Bone marrow (tissue), 2 donors: ENCODE results near the gene ATP9B.
A peak's percentile ranks its signal among the peaks of the same experiment; 100 is the strongest.

Experiments
- DNase-seq, 2 donors: peaks; one replicate each; lab custom pipeline; 2025; lab: John Stamatoyannopoulos, UW

ATP9B gene

DNA sequence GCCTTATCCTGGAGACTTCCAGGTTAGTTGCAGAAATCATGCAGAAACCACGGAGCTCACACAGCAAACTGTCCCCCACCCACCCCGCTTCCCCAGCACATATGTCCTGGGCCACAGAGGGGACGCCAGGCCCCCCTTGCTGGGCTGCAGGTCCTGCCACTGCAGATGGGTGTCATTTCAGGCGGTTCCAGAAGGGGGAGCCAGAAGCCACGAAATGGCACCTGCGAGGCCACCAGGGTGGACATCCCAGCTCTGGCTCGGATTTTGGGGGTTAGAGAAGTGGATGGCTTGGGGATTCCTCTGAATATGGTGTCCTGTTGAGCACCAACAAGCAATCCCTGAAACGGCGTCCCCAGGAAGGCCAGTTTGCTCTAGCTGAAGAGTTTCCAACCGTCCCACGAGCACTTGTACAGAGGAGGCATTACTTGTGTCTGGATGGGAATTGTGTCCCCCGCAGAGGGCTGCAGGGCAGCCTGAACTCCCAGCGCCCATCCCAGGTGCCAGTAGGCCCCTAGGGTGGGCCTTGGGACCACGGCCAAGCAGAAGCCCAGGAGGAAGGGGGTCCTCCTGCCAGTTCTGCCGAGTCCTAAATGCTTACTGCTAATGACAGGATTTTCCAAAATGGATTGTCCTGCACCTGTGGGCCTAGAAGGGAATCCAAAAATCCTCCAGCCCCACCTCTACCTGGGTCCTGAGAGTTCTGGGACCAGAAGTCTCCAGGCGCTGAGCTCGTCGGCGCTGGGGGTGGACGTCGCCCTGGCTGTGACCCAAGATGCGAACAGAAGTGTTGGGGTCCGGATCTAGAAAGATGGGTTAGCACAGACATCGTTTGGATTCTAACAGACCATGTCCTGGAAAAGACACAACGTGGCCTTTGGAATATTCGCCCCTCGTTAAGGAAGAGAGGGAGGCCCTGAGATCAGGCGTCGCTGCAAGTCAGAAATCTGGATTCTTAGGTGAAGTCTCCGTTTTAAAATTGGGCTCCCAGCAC is 311.9 kb downstream of the ATP9B start:
- peak in 1 of 2 donors; percentile 43 for DNase-seq

DNA sequence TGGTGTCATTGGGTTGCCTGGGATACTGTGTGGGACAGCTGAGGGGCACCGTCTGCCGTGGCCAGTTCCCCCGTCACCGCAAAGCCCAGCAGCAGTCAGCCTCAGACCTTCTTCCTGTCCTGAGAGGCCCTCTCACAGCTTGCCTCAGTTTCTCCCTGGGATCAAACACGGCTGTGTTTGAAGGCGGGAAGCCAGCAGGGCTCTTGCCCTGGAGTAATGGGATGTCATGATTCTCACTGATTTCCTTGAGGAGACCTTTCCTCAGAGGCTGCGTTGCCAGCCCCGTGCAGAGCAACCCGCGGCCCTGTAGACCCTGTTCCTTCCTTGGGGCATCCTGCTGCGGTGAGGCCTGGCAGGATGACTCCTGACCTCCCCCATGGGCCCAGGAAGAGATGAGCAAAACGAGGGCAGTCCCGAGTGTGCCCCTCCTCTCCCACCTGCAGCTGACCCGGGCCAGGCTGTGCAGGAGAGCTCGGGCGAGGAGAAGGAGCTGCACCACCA is 312.7 kb downstream of the ATP9B start:
- no peak for DNase-seq

DNA sequence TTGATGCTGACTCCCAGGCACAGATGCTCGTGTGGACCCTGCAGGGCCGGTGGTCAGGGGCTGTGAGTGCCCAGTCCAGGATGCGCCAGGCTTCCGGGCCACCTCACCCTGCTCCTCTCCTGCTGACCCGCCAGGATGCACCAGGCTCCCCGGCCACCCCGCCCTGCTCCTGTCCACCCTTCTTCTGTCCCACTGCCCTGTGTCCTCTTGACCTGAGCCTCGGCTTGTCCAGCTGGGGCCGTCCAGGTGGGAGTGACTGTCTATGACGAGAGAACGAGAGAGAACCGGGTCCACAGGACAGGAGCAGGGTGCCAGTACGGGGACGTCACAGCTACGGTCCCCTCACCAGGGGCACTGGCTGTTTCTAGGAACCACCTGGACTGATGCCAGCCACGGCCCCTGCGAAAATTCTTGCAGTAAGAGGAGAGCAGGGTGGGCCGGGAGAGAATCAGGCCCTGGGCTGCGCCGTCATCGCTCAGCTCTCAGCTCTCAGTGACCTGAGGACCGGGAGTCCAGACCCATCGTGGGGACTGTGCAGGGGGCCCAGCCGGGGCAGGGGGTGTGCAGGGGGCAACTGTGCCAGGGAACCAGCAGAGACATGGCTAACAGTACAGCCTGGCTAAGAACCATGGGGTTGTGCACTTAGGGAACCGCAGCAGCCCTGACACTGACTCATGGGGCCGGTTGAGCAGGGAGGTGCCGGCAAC is 313.6 kb downstream of the ATP9B start:
- no peak for DNase-seq

DNA sequence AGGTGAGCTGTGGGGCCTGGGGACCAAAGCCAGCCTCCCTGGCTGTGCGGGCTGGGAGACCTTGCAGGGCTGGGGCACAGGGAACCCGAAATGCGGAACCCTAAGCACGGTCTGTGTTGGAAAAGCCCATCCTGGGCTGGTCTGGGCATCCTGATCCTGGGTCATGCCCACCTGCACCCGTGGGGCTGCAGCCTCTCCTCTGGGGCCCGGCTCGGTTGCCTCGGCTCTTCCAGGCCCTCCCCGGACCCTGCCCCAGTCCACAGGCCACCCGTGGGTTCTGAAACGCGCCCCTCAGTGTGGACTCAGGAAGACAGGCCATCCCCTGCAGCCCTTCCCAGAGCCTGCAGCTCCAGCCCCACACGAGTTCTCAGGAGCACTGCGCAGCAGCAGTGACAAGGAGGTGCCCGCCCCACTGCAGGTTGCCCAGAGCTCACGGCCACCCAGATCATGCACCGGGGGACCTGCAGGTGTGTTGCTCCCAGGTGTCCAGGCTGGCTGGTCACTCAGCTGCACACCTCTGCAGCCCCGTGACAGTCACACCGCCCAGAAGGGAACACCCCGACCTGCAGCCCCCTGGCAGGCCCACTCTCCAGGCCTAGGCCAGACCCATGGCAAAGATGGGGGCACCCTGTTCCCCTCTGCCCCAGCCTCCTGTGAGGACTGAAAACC is 314.3 kb downstream of the ATP9B start:
- DNase-seq: no peak

DNA sequence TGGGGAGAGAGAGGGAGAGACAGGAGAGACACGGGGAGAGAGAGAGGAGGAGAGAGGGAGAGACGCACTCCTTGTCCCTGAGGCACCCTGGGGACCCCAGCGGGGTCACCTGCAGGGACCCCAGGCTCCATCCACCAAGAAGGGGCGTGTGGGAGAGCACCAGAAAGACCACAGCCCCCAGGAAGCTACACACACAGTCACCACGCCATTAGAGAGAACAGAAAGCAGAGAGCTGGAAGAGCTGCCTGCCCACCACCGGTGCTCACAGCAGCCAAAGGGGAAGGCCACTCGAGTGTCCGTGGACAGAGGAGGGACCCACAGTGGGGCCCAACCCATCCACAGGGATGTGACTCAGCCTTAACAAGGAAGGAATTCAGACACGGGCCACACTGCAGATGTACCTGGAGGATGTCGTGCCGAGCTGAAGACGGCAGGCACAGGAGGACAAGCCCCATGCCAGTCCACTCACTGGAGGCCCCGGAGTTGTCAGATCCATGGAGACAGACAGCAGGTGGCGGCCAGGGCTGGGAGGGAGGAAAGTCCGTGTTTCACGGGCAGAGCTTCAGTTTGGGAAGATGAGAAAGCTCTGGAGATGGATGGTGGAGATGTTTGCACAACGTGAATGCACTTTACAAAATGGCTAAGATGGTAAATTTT is 315.1 kb downstream of the ATP9B start:
- DNase-seq: no peak

DNA sequence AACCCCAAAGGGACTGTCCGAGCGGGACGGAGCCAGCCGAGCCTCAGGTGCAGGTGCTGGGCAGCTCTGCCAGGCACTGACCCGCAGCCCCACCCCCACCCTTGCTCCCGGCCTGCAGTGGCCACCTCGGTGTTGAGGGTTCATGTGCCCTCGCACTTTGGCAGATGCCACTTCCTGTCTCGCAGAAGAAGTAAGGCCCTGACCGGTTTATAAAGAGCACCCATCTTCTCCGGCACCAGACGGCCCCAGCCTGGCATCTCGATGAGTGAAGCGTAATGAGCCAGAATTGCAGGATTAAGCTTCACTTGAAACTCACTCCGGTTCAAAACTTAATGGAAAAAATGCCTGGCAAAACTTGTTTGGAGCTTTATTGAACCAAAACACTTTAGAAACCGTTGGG is 315.6 kb downstream of the ATP9B start:
- DNase-seq: no peak

DNA sequence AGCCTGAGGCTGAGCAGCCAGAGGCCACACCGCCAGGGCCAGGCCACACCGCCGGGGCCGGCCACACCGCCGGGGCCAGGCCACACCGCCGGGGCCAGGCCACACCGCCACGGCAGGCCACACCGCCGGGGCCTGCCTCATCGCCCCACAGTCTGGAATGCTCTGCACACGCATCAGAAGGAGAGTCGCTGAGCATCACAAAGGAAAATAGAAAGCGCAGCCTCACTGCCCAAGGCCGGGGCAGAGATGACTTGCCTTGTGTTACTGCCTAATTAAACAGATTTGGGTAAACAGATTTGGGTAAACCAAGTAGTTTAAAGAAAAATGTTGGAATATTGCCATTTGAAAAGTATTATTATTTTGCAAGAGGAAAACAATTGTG is 316.1 kb downstream of the ATP9B start:
- no peak for DNase-seq

DNA sequence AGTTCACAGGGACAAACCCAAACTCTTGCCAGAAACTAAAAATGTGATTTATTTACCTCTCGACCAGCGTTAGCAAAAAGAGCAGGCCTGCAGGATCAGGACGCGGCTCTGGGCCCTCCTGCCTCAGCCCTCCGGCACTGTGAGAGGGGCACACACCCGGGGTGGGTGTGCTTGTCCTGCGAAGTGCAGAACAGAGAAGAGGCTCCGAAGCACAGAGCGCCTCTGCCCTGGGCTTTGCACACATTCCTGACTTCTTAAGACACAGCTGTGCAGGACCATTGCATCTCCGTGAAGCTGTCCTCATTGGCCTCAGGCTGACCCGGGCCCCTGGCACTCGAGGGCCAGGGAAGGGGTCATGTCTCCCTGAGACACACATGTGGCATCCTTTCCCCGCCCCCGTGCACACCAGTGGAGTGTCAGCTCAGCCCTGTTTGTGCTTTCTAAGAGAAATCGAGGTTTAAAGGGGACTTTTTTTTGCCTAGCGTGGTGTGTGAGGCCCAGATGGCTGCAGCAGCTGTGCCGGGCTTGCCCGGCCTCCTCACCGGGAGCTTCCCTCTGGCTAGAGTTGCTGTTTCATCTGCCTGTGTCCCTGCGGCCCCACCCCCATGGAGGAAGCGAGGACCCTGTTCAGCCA is 316.6 kb downstream of the ATP9B start:
- DNase-seq: no peak

DNA sequence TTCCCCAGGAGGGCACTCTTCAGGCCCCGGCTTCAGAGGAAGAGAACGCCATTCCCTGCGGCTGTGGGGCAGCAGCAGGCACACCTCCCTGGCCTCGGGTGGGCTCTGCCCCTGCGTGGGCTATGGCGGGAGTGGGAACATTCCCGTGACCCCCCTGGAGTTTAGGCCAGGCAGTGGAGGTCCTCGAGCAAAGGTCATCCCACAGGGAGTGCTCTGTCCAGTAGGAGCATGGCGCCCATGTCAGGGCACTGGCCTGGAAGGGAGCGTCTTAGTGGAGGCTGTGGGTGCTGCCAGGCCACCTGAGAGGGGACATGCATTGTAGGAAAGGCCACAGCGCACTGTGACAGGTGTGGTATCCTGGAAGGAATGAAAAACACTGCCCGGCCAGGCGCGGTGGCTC is 317.4 kb downstream of the ATP9B start:
- DNase-seq: no peak

DNA sequence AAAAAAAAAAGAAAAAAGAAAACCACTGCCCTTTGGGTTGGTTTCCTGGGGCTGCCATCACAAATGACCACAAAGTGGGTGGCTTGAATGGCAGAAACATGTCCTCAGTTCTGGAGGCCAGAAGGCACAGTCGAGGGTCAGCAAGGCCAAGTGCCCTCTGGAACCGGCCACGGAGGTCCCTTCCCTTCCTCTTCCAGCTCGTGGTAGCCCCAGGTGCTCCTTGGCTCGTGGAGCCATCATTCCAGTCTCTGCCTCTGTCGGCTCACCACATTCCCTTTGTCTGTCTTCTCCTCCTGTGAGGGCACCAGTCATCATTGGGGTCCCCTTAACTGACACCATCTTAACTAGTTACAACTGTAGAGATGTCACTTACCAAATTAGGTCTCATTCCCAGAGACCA is 318.0 kb downstream of the ATP9B start:
- no peak for DNase-seq

DNA sequence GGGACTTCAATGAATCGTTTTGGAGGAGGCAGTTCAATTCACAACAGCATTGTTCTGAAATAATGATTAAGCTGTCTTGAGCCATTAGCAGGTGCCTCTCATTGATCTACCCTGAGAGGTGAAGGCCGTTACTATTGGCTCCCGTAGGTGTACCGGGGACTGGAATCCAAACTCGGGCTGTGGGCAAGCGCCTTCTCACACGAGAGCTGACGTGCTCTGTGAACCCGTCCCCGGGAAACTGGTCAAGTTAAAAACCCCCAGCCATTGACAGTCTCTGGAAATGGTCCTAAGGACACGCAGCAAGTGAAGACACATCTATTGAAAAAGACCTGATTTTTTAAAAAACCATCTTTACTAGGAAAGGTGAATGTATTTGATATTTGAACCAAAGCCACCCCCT is 318.4 kb downstream of the ATP9B start:
- no peak for DNase-seq

DNA sequence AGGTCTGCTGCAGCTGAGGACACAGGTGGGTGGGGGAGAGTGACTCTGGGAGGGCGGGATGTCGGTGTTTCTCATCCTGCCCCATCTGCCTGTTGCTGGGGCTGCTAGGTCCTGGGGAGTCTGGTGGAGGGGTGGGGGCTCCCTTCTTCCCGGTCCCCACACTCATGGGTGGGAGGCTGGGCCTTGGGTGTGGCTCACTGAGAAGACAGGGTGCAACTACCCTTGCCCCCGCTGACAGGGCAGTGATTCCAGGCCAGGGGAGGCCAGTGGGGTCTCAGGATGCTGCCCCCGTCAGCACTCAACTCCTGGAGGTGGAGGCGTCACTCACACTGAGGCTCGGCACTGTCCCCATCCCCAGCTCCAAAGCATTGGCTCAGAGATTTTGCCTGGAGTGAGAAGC is 318.8 kb downstream of the ATP9B start:
- no peak for DNase-seq

DNA sequence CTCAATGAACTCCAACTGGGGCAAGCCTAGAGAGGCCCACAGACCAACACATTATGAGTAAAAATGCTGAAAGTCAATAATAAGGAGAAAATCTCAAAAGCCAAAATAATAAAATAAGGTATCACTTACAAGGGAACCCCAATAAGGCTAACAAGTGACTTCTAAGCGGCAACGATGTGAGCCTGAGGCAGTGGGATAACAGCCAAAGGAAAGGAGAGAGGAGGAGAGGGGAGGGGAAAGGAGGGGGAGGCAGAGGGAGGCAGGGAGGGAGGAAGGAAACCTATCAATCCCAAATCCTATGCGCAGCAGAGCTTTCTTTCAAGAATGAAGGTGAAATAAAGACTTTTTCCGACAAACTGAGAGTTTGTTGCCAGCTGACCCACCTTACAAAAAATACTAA is 320.5 kb downstream of the ATP9B start:
- DNase-seq: no peak

DNA sequence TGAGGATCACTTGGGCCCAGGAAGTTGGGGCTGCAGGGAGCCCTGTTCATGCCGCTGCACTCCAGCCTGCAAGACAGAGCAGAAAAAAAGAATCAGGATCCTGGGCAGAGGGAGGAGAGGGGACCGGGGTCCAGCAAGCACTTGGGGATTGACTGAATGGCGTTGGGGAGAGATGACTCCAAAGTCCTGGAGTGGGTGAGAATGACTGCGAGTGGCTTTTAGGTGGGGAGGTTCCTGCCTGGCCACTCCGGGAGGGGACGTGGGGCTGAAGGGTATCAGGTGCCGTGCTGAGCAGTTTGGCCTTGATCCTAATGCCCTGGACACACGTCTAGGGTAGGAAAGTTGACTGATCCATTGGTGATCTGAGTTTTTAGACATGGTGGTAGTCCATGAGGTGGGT is 323.0 kb downstream of the ATP9B start:
- no peak for DNase-seq

DNA sequence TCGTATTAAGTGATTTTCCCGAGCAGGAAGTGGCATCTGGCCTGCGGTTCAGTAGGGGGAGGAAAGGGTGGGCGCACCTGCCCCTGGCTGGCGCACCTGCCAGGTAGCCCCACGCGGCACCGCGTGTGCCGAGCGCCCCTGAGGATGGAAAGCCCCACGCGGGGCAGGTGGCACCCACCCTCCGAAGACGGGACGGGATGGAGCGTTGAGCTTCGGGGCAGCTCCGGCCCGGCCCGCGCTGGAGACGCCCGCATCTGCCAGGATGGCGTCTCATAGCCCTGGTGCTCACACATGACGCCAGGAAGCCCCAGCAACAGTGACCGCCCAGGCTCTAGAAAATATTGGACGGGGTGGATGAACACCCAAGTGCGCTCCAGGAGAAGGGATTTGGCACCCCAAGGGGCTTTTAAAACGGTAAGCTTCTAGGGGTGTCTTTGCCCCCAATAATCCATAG is 324.0 kb downstream of the ATP9B start:
- no peak for DNase-seq

DNA sequence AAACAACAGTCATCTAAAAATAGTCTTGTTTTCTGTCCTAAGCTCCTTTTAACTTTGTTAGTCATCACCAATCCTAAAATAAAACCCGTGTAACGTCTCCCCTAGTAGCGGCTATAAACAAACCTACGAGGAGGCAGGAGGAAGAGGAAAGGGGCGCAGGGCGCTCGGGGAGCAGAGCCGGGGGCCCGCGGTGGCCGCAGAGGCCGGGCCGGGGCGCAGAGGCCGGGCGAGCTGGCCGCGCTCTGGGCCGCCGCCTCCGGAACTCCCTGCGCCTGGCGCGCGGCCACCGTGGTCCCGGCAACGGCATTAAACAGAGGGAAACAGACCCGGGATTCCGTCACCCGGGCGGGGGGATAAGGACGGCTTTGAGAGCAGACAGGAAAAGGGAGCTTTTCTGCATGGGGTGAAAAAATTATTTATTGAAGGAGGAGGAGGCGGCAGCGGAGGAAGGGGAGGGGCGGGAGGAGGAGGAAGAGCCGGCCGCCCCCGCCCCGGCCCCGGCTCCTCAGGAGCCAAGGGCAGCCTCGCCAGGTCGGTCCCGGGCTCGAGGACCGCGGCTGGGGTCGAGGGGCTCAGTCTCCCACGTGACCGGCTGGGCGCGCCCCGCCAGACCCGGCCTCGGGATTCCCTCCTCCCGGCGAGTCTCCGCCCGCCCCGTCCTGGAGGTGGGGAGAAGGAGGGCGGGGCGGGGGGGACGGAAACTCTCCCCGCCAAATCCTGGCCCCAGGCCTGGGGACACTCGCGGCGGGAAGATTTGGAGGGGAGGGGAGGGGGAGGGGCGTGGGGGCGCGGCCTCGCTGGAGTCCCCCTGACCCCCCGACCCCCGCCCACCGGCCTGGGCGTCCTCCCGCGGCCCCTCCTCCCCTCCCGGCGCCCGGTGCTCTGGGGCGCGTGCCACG is 324.7 kb downstream of the ATP9B start:
- peak; percentile 39 to 83 for DNase-seq

DNA sequence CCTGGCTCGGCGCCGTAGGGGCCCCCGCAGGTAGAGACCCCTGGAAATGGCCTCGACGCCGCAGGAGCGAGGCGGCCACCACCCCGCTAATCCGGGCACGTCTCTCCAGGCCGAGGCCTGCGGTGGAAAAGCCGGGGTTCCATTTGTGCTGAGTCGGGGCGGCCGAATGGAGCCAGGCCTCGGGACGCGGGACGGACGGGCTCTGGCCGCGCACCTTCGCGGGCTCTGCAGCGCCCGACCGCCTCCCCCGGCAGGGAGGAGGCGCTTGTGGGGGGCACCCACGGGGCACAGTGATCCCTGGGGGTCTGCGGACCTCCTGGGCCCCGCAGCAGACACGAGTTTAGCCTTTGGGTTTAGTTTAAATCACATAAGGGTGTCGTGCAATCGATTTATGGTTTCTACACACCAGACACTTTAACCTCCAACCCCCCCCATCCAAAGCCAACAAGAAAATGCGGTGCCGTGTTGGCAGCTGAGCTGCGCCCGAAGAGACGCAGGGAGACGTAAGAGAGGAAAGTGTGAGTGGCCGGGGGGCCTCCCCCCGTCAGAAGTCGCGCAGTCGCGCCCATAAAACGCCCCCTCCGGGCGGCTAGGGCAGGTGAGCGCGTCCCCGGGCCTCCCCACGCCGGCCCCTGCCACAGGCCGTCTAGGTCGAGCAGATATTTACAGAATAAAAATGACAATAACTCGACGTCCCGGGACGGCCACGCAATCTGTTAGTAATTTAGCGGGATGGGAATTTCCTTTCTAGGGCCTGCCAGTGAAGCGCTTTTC is 325.5 kb downstream of the ATP9B start:
- DNase-seq: no peak

DNA sequence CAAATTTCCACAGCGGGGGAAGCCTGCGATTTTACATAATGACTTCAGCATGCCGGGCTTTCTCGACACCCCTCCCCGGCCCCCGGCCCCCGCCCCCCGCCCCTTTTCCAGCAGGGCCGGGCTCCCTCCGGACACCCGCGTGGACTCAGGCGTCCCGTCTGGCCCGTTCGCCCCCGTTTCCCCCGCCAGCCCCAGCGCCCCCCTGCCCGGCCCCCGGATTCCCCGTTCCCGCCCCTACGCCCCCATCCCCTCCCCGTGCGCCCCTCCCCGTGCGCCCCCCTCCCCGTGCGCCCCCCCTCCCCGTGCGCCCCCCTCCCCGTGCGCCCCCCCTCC is 326.1 kb downstream of the ATP9B start:
- no peak for DNase-seq

DNA sequence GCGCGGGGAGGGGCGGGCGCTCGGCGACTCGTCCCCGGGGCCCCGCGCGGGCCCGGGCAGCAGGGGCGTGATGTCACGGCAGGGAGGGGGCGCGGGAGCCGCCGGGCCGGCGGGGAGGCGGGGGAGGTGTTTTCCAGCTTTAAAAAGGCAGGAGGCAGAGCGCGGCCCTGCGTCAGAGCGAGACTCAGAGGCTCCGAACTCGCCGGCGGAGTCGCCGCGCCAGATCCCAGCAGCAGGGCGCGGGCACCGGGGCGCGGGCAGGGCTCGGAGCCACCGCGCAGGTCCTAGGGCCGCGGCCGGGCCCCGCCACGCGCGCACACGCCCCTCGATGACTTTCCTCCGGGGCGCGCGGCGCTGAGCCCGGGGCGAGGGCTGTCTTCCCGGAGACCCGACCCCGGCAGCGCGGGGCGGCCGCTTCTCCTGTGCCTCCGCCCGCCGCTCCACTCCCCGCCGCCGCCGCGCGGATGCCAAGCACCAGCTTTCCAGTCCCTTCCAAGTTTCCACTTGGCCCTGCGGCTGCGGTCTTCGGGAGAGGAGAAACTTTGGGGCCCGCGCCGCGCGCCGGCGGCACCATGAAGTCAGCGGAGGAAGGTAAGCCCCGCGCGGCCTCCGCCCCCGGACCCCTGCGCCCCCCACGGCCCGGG is 326.7 kb downstream of the ATP9B start, which contains the start of gene NFATC1:
Gene NFATC1, plus strand, starts transcription at position 170 of the 644 bp plus-strand sequence. Its CDS starts 295 bp downstream, at position 465.
- DNase-seq: peak; percentile 27 to 52
